ENCODE data around the gene DPCD.
A peak's percentile ranks its signal among the peaks of the same experiment; 100 is the strongest.

Gene DPCD

GRCh38 chr10:101617102-101617823, 29.1 kb downstream of the DPCD start:
- peak; percentile 46 for TF ChIP-seq CTCF (IDR thresholded peaks at IDR 0.05; ENCODE audit: low read depth, low read length, missing control alignments)
- in situ Hi-C loops (cut with HindIII; ENCODE audit: low pct_ligation_motif_present, low sequenced_read_pairs), result no loop called here
- DNase-seq, result no peak
- Histone ChIP-seq H3K27ac (no peak overlapping the region), H3K4me3 (ENCODE audit: low read depth, low read length) (no peak overlapping the region), H3K36me3 (replicated peaks) (no peaks in the 10 kb centered on the region), H3K27me3 (replicated peaks) (no peaks in the 10 kb centered on the region)

GRCh38 chr10:101617824-101618568, 29.9 kb downstream of the DPCD start:
- Histone ChIP-seq H3K27ac (no peak overlapping the region), H3K36me3 (replicated peaks) (no peaks in the 10 kb centered on the region), H3K4me3 (ENCODE audit: low read depth, low read length) (no peak overlapping the region), H3K27me3 (replicated peaks) (no peaks in the 10 kb centered on the region)
- TF ChIP-seq CTCF (IDR thresholded peaks at IDR 0.05; ENCODE audit: low read depth, low read length, missing control alignments), result no peak
- DNase-seq, result no peak
- in situ Hi-C loops (cut with HindIII; ENCODE audit: low pct_ligation_motif_present, low sequenced_read_pairs), result no loop called here

GRCh38 chr10:101618871-101619270, 30.8 kb downstream of the DPCD start:
- Histone ChIP-seq H3K4me3 (ENCODE audit: low read depth, low read length) (no peak overlapping the region), H3K27me3 (replicated peaks) (no peaks in the 10 kb centered on the region), H3K36me3 (replicated peaks) (no peaks in the 10 kb centered on the region), H3K27ac (no peak overlapping the region)
- no peak for DNase-seq
- no peak for TF ChIP-seq CTCF (IDR thresholded peaks at IDR 0.05; ENCODE audit: low read depth, low read length, missing control alignments)
- in situ Hi-C loops (cut with HindIII; ENCODE audit: low pct_ligation_motif_present, low sequenced_read_pairs), result no loop called here

GRCh38 chr10:101619983-101620382, 31.9 kb downstream of the DPCD start:
- H3K27ac ChIP-seq, result no peak overlapping the region
- DNase-seq, result no peak
- no peak overlapping the region for H3K4me3 ChIP-seq (ENCODE audit: low read depth, low read length)
- no peaks in the 10 kb centered on the region for H3K27me3 ChIP-seq (replicated peaks)
- no peaks in the 10 kb centered on the region for H3K36me3 ChIP-seq (replicated peaks)
- in situ Hi-C loops (cut with HindIII; ENCODE audit: low pct_ligation_motif_present, low sequenced_read_pairs), result no loop called here
- no peak for TF ChIP-seq CTCF (IDR thresholded peaks at IDR 0.05; ENCODE audit: low read depth, low read length, missing control alignments)

- Histone ChIP-seq H3K27ac (no peak overlapping the region), H3K4me3 (ENCODE audit: low read depth, low read length) (no peak overlapping the region), H3K27me3 (replicated peaks) (no peaks in the 10 kb centered on the region), H3K36me3 (replicated peaks) (no peaks in the 10 kb centered on the region)
- in situ Hi-C loops (cut with HindIII; ENCODE audit: low pct_ligation_motif_present, low sequenced_read_pairs), result no loop called here
- no peak for DNase-seq
- TF ChIP-seq CTCF (IDR thresholded peaks at IDR 0.05; ENCODE audit: low read depth, low read length, missing control alignments), result no peak
Measured at GRCh38 chr10:101623528-101623927, 35.4 kb downstream of the DPCD start.
